Activated CD8-positive, alpha-beta T cell treated with anti-CD3 and anti-CD28 coated beads for 36 hours (primary cell): ENCODE results near the gene ZFC3H1. TPM values are rescaled to one million over a fixed set of nuclear protein-coding genes. Genes with fewer than 3 reads are reported as not detected.

Experiments used
- ATAC-seq: fragments of 200-7000 bp; cut with Tn5 transposase; one replicate; pipeline ENCODE4 v1.10.0; 2021; ENCODE audit warnings: mild to moderate bottlenecking, moderate library complexity
- CTCF ChIA-PET: fragments of 350-600 bp; sonication (Branson Sonifier 250); formaldehyde crosslinking; loops from one replicate; lab custom pipeline; 2021; ENCODE audit warnings: antibody characterized with exemption; lab: Charles Lee
- POLR2A ChIA-PET: fragments of 350-600 bp; sonication (Branson Sonifier 250); formaldehyde crosslinking; loops from one replicate; lab custom pipeline; 2021; ENCODE audit warnings: antibody characterized with exemption; lab: Charles Lee
- DNase-seq: peaks from one replicate; pipeline ENCODE4 v3.0.0-alpha.2; 2020
- H3K27ac Mint-ChIP-seq: one replicate; pipeline ENCODE4 v1.8.0; 2021; ENCODE audit warnings: mild to moderate bottlenecking, mixed read lengths
- H3K27me3 Mint-ChIP-seq: one replicate; pipeline ENCODE4 v1.8.0; 2021; ENCODE audit warnings: mixed read lengths
- H3K36me3 Mint-ChIP-seq: one replicate; pipeline ENCODE4 v1.8.0; 2021; ENCODE audit warnings: low read depth, mixed read lengths
- H3K4me1 Mint-ChIP-seq: one replicate; pipeline ENCODE4 v1.8.0; 2021; ENCODE audit warnings: low read depth, mixed read lengths
- H3K4me3 Mint-ChIP-seq: one replicate; pipeline ENCODE4 v1.8.0; 2021; ENCODE audit warnings: mild to moderate bottlenecking, moderate library complexity, mixed read lengths
- H3K9me3 Mint-ChIP-seq: one replicate; pipeline ENCODE4 v1.8.0; 2021; ENCODE audit warnings: mixed read lengths
- intact Hi-C: fragments of 100-400 bp; cut with micrococcal nuclease; formaldehyde crosslinking; loops from one replicate; pipeline ENCODE4 v1.10.0; 2022
- total RNA-seq, 2 experiments: library from RNA; stranded (reverse); gene quantifications; one replicate each; pipeline ENCODE4 v1.2.3, GENCODE V29; 2021
- TF ChIP-seq, protein P1 (sequence below): fragments of 200-600 bp; IDR thresholded peaks from one replicate; pipeline ENCODE4 v1.8.0; 2022; ENCODE audit warnings: antibody characterized with exemption, mild to moderate bottlenecking

ZFC3H1 gene
- total RNA-seq, 2 experiments from 2014 or later: 47.1 to 58.4 TPM

DNA sequence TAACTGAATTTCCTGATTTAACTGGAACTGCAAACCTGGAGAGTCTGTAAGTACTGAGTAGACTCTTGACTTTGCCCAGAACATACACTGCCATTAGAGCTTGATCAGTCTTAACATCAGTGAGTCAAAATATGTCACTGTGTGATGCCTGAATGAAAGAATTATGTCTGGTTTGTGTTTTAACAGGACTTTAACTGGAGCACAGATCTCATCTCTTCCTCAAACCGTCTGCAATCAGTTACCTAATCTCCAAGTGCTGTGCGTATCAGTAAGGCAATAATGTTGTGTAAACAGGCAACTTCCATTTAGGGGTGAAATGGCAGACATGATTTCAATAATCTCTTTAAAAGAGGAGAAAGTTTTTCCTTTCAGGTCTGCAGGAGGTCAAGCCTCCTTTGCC is 97.0 kb downstream of the ZFC3H1 start:
- ATAC-seq (no peak), DNase-seq (no peak)
- intact Hi-C loops: no loop called here
- Mint-ChIP-seq H3K27ac (no peak overlapping the region), H3K27me3 (peaks cover 9% of the 10 kb centered on the region), H3K4me1 (no peaks in the 10 kb centered on the region), H3K4me3 (no peak overlapping the region), H3K36me3 (no peaks in the 10 kb centered on the region), H3K9me3 (no peaks in the 10 kb centered on the region)
- ChIA-PET CTCF (no interaction called here), POLR2A (no interaction called here)
- TF ChIP-seq, protein P1, sequence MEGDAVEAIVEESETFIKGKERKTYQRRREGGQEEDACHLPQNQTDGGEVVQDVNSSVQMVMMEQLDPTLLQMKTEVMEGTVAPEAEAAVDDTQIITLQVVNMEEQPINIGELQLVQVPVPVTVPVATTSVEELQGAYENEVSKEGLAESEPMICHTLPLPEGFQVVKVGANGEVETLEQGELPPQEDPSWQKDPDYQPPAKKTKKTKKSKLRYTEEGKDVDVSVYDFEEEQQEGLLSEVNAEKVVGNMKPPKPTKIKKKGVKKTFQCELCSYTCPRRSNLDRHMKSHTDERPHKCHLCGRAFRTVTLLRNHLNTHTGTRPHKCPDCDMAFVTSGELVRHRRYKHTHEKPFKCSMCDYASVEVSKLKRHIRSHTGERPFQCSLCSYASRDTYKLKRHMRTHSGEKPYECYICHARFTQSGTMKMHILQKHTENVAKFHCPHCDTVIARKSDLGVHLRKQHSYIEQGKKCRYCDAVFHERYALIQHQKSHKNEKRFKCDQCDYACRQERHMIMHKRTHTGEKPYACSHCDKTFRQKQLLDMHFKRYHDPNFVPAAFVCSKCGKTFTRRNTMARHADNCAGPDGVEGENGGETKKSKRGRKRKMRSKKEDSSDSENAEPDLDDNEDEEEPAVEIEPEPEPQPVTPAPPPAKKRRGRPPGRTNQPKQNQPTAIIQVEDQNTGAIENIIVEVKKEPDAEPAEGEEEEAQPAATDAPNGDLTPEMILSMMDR: no peak

GRCh38 chr12:71565535-71565934 is 98.1 kb downstream of the ZFC3H1 start:
- Mint-ChIP-seq H3K4me1 (no peaks in the 10 kb centered on the region), H3K9me3 (no peaks in the 10 kb centered on the region), H3K4me3 (no peak overlapping the region), H3K27ac (no peak overlapping the region), H3K27me3 (peaks cover 9% of the 10 kb centered on the region), H3K36me3 (no peaks in the 10 kb centered on the region)
- intact Hi-C loops: no loop called here
- ChIA-PET CTCF (interaction anchor here (1.2 kb wide), 1 partner anchor 181 kb away, joined by 4 read pairs; no protein-coding TSS in a partner anchor), POLR2A (no interaction called here)
- TF ChIP-seq, protein P1: no peak
- ATAC-seq: no peak
- DNase-seq: no peak

GRCh38 chr12:71562676-71563595 is 100.7 kb downstream of the ZFC3H1 start:
- CTCF ChIA-PET: no interaction called here
- Mint-ChIP-seq H3K4me3 (no peak overlapping the region), H3K36me3 (no peaks in the 10 kb centered on the region), H3K27me3 (peaks cover 3% of the 10 kb centered on the region), H3K4me1 (no peaks in the 10 kb centered on the region), H3K27ac (no peak overlapping the region), H3K9me3 (no peaks in the 10 kb centered on the region)
- DNase-seq: no peak
- POLR2A ChIA-PET: no interaction called here
- no peak for ATAC-seq
- intact Hi-C loops: no loop called here
- TF ChIP-seq, protein P1: no peak

Other genes with a start within 250 kb of the ZFC3H1 start
- not detected for gene LGR5, start 224.1 kb downstream of the ZFC3H1 start, total RNA-seq
- gene THAP2, start 453 bp upstream of the ZFC3H1 start, total RNA-seq: 10 to 100 TPM; 10.8 to 12.2 TPM
- gene TMEM19, start 22.2 kb upstream of the ZFC3H1 start, total RNA-seq: 10 to 100 TPM; 14.2 to 16.5 TPM
- gene RAB21, start 91.0 kb upstream of the ZFC3H1 start, total RNA-seq: 10 to 100 TPM; 78.1 to 88.6 TPM
- 10 to 100 TPM; 51.7 to 54.9 TPM for gene TBC1D15, start 175.9 kb upstream of the ZFC3H1 start, total RNA-seq